AG09309 (cell line): ENCODE measurements around the gene GANAB.
"Not testable (repeated sequence)": the region's sequence is repeated elsewhere in the genome, so short reads cannot be mapped to it uniquely, and the experiment has no call there.

Experiments used
- DNase-seq: peaks from one replicate; pipeline ENCODE4 v3.0.0-alpha.2; 2010; ENCODE audit warnings: low read depth
- H3K4me3 ChIP-seq: 2 replicates; pipeline ENCODE4 v1.5.1; 2011; ENCODE audit warnings: mild to moderate bottlenecking, low read depth, low read length, moderate library complexity; ENCODE audit not compliant: control insufficient read depth
- CTCF ChIP-seq: IDR thresholded peaks from 2 replicates; pipeline ENCODE4 v1.5.1; 2011; ENCODE audit warnings: mild to moderate bottlenecking, low read depth, low read length, inconsistent platforms; ENCODE audit not compliant: insufficient read depth, control insufficient read depth; ENCODE audit errors: missing control alignments

GANAB gene

GRCh38 chr11:62676698-62677097, 30.3 kb upstream of the GANAB start:
- DNase-seq: no peak
- H3K4me3 ChIP-seq: no peak overlapping the region
- TF ChIP-seq CTCF: no peak

- not testable (repeated sequence) for DNase-seq, H3K4me3 ChIP-seq
Measured at GRCh38 chr11:62675415-62675814, 29.0 kb upstream of the GANAB start.

- no peak overlapping the region for H3K4me3 ChIP-seq
- no peak for TF ChIP-seq CTCF
- DNase-seq: no peak
Measured at GRCh38 chr11:62673196-62673525, 26.7 kb upstream of the GANAB start.

GRCh38 chr11:62671608-62672389, 25.4 kb upstream of the GANAB start, which contains the start of the genes LBHD1 and UQCC3:
LBHD1 (minus strand) TSS chr11:62672267; CDS start chr11:62670031, 2,236 bp downstream.
UQCC3 (plus strand) TSS chr11:62671673; CDS start chr11:62671746, 73 bp downstream.
- DNase-seq: no peak
- peak within 1 kb of the TSS; percentile 92 for H3K4me3 ChIP-seq
- no peak for TF ChIP-seq CTCF

- DNase-seq: no peak
- H3K4me3 ChIP-seq: peak overlapping the region; percentile 92
- no peak for TF ChIP-seq CTCF
Measured at GRCh38 chr11:62671236-62671607, 24.8 kb upstream of the GANAB start.

- TF ChIP-seq CTCF: no peak
- no peak overlapping the region for H3K4me3 ChIP-seq
- DNase-seq: no peak
Measured at GRCh38 chr11:62669420-62670161, 23.2 kb upstream of the GANAB start.

GRCh38 chr11:62667460-62667859, 21.0 kb upstream of the GANAB start:
- no peak overlapping the region for H3K4me3 ChIP-seq
- no peak for DNase-seq
- TF ChIP-seq CTCF: no peak
